Neuronal stem cell (in vitro differentiated cells): ENCODE results near the gene CHN2.

ENCODE experiments used
- DNase-seq: peaks from one replicate; pipeline ENCODE4 v3.0.0-alpha.2; 2013; ENCODE audit warnings: low spot score
- H2AFZ ChIP-seq: one replicate; pipeline ENCODE4 v1.6.1; 2013; ENCODE audit warnings: mild to moderate bottlenecking, low read length, inconsistent platforms
- H2AK5ac ChIP-seq: 2 replicates; pipeline ENCODE4 v1.6.1; 2013; ENCODE audit warnings: low read depth, mild to moderate bottlenecking, inconsistent platforms, low read length, moderate library complexity, mixed read lengths
- H2BK120ac ChIP-seq: 2 replicates; pipeline ENCODE4 v1.6.1; 2013; ENCODE audit warnings: low read depth, mild to moderate bottlenecking, inconsistent platforms, low read length, moderate library complexity, mixed read lengths
- H2BK12ac ChIP-seq: one replicate; pipeline ENCODE4 v1.6.1; 2013; ENCODE audit warnings: low read length, inconsistent platforms
- H2BK15ac ChIP-seq: 2 replicates; pipeline ENCODE4 v1.6.1; 2013; ENCODE audit warnings: mild to moderate bottlenecking, low read length, inconsistent platforms, mixed read lengths
- H2BK5ac ChIP-seq: one replicate; pipeline ENCODE4 v1.6.1; 2013; ENCODE audit warnings: inconsistent platforms, mild to moderate bottlenecking, low read length, moderate library complexity
- H3K14ac ChIP-seq: one replicate; pipeline ENCODE4 v1.6.1; 2013; ENCODE audit warnings: low read length, inconsistent platforms
- H3K18ac ChIP-seq: 2 replicates; pipeline ENCODE4 v1.6.1; 2013; ENCODE audit warnings: low read length, inconsistent platforms
- H3K23ac ChIP-seq: 2 replicates; pipeline ENCODE4 v1.6.1; 2013; ENCODE audit warnings: low read depth, mild to moderate bottlenecking, mixed read lengths, low read length, inconsistent platforms; ENCODE audit not compliant: poor library complexity
- H3K27ac ChIP-seq: replicated peaks from 3 replicates; pipeline ENCODE4 v1.5.1; 2013; ENCODE audit warnings: low read length, inconsistent platforms
- H3K27me3 ChIP-seq, 3 experiments: 2 replicates each; pipeline ENCODE4 v1.6.1; 2013; ENCODE audit warnings: low read length in 3 of 3, mild to moderate bottlenecking in 2 of 3, inconsistent platforms in 1 of 3, low read depth in 1 of 3, mixed read lengths in 1 of 3, moderate library complexity in 1 of 3; ENCODE audit not compliant: control insufficient read depth in 3 of 3, insufficient read depth in 3 of 3
- H3K36me3 ChIP-seq, 2 donors: replicated peaks in 1 of 2; 2 replicates each; pipeline ENCODE4 v1.6.1; 2013; ENCODE audit warnings: low read length in 2 of 2; ENCODE audit not compliant: control insufficient read depth in 2 of 2, insufficient read depth in 2 of 2
- H3K4ac ChIP-seq: 2 replicates; pipeline ENCODE4 v1.6.1; 2013; ENCODE audit warnings: inconsistent platforms, mild to moderate bottlenecking, low read length, moderate library complexity
- H3K4me1 ChIP-seq, 2 donors: 1 replicate in 1 of 2; 2 replicates in 1 of 2; pipeline ENCODE4 v1.6.1; 2013; ENCODE audit warnings: low read length in 2 of 2, low read depth in 1 of 2; ENCODE audit not compliant: control insufficient read depth in 2 of 2, insufficient read depth in 1 of 2
- H3K4me2 ChIP-seq: one replicate; pipeline ENCODE4 v1.6.1; 2013; ENCODE audit warnings: mild to moderate bottlenecking, low read length, inconsistent platforms; ENCODE audit not compliant: insufficient read depth, poor library complexity, severe bottlenecking
- H3K4me3 ChIP-seq, 2 donors: 2 replicates each; pipeline ENCODE4 v1.5.1; 2013; ENCODE audit warnings: low read length in 2 of 2, mild to moderate bottlenecking in 2 of 2, inconsistent platforms in 1 of 2, moderate library complexity in 1 of 2
- H3K79me1 ChIP-seq: one replicate; pipeline ENCODE4 v1.6.1; 2013; ENCODE audit warnings: low read depth, mild to moderate bottlenecking, inconsistent platforms, low read length, moderate library complexity
- H3K9ac ChIP-seq: one replicate; pipeline ENCODE4 v1.6.1; 2013; ENCODE audit warnings: mild to moderate bottlenecking, low read depth, low read length, inconsistent platforms; ENCODE audit not compliant: poor library complexity
- H3K9me3 ChIP-seq, 2 donors: replicated peaks in 1 of 2; 2 replicates each; pipeline versions ENCODE3 to v1.6.1; 2013; ENCODE audit warnings: low read length in 2 of 2, mild to moderate bottlenecking in 2 of 2, inconsistent platforms in 1 of 2, low read depth in 1 of 2, mixed read lengths in 1 of 2, moderate library complexity in 1 of 2; ENCODE audit not compliant: control insufficient read depth in 2 of 2, insufficient read depth in 1 of 2
- H4K8ac ChIP-seq: one replicate; pipeline ENCODE4 v1.6.1; 2013; ENCODE audit warnings: low read depth, mild to moderate bottlenecking, inconsistent platforms, low read length, moderate library complexity
- H4K91ac ChIP-seq: one replicate; pipeline ENCODE4 v1.6.1; 2013; ENCODE audit warnings: low read length, low read depth, mild to moderate bottlenecking, inconsistent platforms; ENCODE audit not compliant: poor library complexity
- WGBS, 2 donors: extraction: QIAGEN DNeasy Blood & Tissue Kit; methylation state at CpG; one replicate each; pipeline ENCODE4 v1.1.7; 2013; ENCODE audit warnings: missing lambda C conversion rate in 2 of 2, mixed read lengths in 1 of 2; ENCODE audit not compliant: insufficient read length in 2 of 2, insufficient replicate concordance in 1 of 2; ENCODE audit errors: extremely low coverage in 2 of 2; 5-methylcytosine and 5-hydroxymethylcytosine counted together

CHN2 gene

DNA sequence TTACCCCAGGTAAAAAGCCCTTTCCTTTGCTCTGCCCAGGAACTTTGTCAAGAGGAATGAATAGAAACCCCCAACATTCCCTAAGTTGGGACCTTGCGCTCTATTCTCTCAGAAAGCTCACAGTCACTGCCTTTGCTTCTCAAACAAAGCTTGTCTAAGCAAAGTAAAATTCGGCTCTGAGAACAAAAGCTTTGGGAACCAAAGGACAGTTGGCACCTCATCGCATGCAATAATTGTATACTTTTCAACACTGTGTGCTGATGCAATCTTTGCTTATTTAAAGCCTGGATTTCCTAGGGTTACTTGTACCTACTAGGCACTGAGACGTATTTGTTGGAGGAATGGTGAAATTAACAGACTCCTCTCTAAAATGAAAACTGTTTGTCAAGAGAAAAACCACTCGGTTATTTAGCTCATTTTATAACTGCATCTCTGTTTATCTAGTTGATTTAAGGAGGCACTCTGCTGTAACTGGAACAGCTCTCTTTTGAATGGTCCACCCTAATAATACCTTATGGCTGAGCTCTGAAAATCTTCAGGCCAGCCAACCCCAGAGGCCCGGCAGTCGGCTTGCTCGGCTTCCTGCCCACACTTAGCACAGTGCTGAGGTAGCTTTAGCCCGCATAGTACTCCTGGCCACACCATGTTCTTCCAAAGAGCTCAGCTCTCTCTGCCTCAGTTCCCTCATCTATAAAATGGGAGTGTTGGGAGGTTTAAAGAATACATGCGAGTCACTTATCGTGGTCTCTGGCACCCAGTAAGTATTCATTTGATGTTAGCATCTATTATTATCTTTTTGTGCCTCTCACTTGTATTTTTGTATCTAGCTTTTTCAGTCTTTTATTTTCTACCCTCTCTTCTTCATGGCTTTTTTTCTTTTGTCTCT lies 288.9 kb downstream of the CHN2 start:
- H2BK15ac ChIP-seq: no peak overlapping the region
- H4K8ac ChIP-seq: no peak overlapping the region
- no peak overlapping the region for H2BK5ac ChIP-seq
- no peaks in the 10 kb centered on the region for H3K79me1 ChIP-seq
- H3K4me3 ChIP-seq: no peak overlapping the region
- H3K4ac ChIP-seq: no peak overlapping the region
- no CpG with 5 or more reads among the region's 11 CpGs for WGBS, 2 donors
- H2BK12ac ChIP-seq: no peak overlapping the region
- H3K4me1 ChIP-seq: peaks cover 31 to 35% of the 10 kb centered on the region in 2 donors
- no peak overlapping the region for H2AK5ac ChIP-seq
- no peak overlapping the region for H3K18ac ChIP-seq
- H3K9me3 ChIP-seq: no peaks in the 10 kb centered on the region
- no peak overlapping the region for H3K23ac ChIP-seq
- H3K14ac ChIP-seq: no peak overlapping the region
- no peaks in the 10 kb centered on the region for H3K36me3 ChIP-seq
- H3K27ac ChIP-seq: no peak overlapping the region
- no peak for DNase-seq
- H3K4me2 ChIP-seq: no peak overlapping the region
- no peak overlapping the region for H2BK120ac ChIP-seq
- H3K9ac ChIP-seq: no peak overlapping the region
- H3K27me3 ChIP-seq: peaks cover 0 to 6% (median 4%) of the 10 kb centered on the region in 3 experiments
- H2AFZ ChIP-seq: no peak overlapping the region
- H4K91ac ChIP-seq: no peak overlapping the region

GRCh38 chr7:29484280-29484679 lies 289.7 kb downstream of the CHN2 start:
- Histone ChIP-seq H3K4me2 (no peak overlapping the region), H3K36me3 (no peaks in the 10 kb centered on the region), H3K79me1 (no peaks in the 10 kb centered on the region), H3K18ac (no peak overlapping the region), H3K4ac (no peak overlapping the region), H2BK12ac (no peak overlapping the region), H3K9me3 (no peaks in the 10 kb centered on the region), H3K14ac (no peak overlapping the region), H4K8ac (no peak overlapping the region), H3K4me3 (no peak overlapping the region), H3K23ac (no peak overlapping the region), H3K27ac (no peak overlapping the region), H3K4me1 (peaks cover 29 to 30% of the 10 kb centered on the region in 2 donors), H2AK5ac (no peak overlapping the region), H2BK15ac (no peak overlapping the region), H2BK5ac (no peak overlapping the region), H3K9ac (no peak overlapping the region), H2AFZ (no peak overlapping the region), H3K27me3 (peaks cover 0 to 4% (median 0%) of the 10 kb centered on the region in 3 experiments), H2BK120ac (no peak overlapping the region), H4K91ac (no peak overlapping the region)
- no CpG with 5 or more reads among the region's 3 CpGs for WGBS, 2 donors
- no peak for DNase-seq

DNA sequence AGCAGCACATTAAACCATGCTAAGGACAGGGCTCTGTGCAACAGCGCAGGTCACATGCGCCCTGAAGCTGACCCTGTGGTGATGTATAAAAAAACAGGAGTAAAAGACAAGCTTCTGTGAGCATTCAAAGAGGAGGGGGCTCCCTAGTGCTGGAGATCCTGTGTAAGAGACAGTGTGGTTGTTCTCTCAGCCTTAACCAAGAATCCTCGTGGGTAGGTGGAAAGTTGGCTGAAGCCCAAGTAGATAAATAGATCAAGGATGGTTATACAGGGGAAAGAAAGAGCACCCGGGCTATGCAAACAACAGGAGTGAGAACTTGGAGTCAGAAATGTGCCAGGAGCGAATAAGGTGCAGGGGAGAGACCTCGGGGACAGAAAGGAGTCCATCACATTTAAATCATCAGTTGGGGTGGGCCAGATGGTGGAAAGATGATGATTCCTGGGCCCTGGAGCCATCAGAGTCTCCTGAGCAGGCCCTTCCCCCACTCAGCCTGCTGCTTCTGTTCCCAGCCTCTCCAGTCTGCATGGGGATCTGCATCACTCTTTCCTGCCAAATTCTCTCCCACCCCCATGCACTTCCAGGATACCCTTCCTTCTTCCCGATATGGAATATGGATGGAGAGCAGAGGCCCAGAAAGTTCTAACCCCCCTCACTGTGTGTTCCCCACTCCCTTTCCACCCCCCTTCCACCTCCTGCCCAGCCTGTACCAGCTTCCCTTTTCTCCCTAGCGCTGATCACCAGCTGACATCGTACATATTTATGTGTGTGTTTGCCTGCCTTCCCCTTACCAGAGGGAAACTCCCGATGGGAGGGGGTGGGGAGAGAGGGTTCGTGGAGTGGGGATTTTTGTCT lies 291.0 kb downstream of the CHN2 start:
- H3K79me1 ChIP-seq: no peaks in the 10 kb centered on the region
- no peak overlapping the region for H2BK15ac ChIP-seq
- H4K91ac ChIP-seq: no peak overlapping the region
- peak overlapping the region; percentile 69 for H2BK5ac ChIP-seq
- H3K9ac ChIP-seq: no peak overlapping the region
- H3K27ac ChIP-seq: no peak overlapping the region
- peak overlapping the region; percentile 82 for H3K18ac ChIP-seq
- no peak overlapping the region for H2BK120ac ChIP-seq
- no CpG with 5 or more reads among the region's 11 CpGs for WGBS, 2 donors
- H2BK12ac ChIP-seq: no peak overlapping the region
- H4K8ac ChIP-seq: no peak overlapping the region
- peaks cover 17 to 19% of the 10 kb centered on the region in 2 donors for H3K4me1 ChIP-seq
- H2AK5ac ChIP-seq: no peak overlapping the region
- H3K27me3 ChIP-seq: peaks cover 0 to 4% (median 0%) of the 10 kb centered on the region in 3 experiments
- no peak overlapping the region for H3K4me2 ChIP-seq
- H3K4ac ChIP-seq: no peak overlapping the region
- H3K14ac ChIP-seq: no peak overlapping the region
- H3K9me3 ChIP-seq: no peaks in the 10 kb centered on the region
- H3K36me3 ChIP-seq: no peaks in the 10 kb centered on the region
- peak overlapping the region; percentile 56 for H2AFZ ChIP-seq
- no peak for DNase-seq
- no peak overlapping the region for H3K4me3 ChIP-seq
- peak overlapping the region; percentile 60 for H3K23ac ChIP-seq
